ENCODE measurements around the gene HDAC9. TPM values are rescaled to one million over a fixed set of nuclear protein-coding genes. Genes with fewer than 3 reads are reported as not detected.

HDAC9 gene
- total RNA-seq, 1 experiment from 2014 or later, result 17.1 TPM

- in situ Hi-C loops (cut with HindIII; ENCODE audit: low pct_unique_long_range_greater_than_20kb, low sequenced_read_pairs), result no loop called here
- BruUV-seq (replicated peaks), result no TSS peak
- CTCF ChIA-PET, result no interaction called here
These were observed 160.4 kb downstream of the HDAC9 start for GRCh38 chr7:18655912-18656311.

DNA sequence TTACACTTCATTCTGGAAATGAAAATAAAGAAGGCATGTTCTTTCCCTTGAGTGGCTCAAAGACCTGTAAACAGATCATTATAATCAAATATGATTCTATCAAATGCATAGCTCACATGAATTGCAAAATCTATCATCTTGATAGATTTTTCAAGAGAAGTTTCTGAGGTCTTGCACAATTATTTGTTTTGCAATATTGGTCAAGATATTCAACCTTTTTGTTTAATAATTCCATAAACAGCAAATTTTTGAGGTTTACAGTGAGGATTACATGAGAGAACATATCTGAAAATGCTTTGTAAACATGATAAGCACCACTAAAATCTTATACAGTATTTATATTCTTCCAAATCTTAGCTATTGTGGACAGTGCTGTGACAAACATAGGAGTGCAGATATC, 160.8 kb downstream of the HDAC9 start:
- Histone ChIP-seq H3K27ac (ENCODE audit: low read length) (no peak overlapping the region), H3K36me3 (ENCODE audit: control insufficient read depth, insufficient read depth, low read length) (no peaks in the 10 kb centered on the region), H3K9me3 (ENCODE audit: control insufficient read depth, insufficient read depth, low read depth, low read length) (no peaks in the 10 kb centered on the region), H3K27me3 (ENCODE audit: control insufficient read depth, insufficient read depth, low read length) (no peaks in the 10 kb centered on the region), H3K4me3 (ENCODE audit: low read depth in 2 of 2, low read length in 2 of 2) (no peak overlapping the region), H3K4me1 (ENCODE audit: control insufficient read depth, insufficient read depth, low read length) (no peaks in the 10 kb centered on the region)
- in situ Hi-C loops (cut with HindIII; ENCODE audit: low pct_unique_long_range_greater_than_20kb, low sequenced_read_pairs), result no loop called here
- ATAC-seq (no peak), DNase-seq (ENCODE audit: low read depth, low spot score) (no peak)
- no peak for TF ChIP-seq TCF7L2 (IDR thresholded peaks at IDR 0.05; ENCODE audit: low read depth, low read length)
- no peak for TF ChIP-seq SIN3A (IDR thresholded peaks at IDR 0.05; ENCODE audit: borderline replicate concordance, insufficient read depth, low read depth, low read length)
- TF ChIP-seq REST (IDR thresholded peaks at IDR 0.05; ENCODE audit: insufficient read depth in 1 of 2, low read depth in 2 of 2, low read length in 1 of 2), result no peak
- TF ChIP-seq POLR2AphosphoS5 (IDR thresholded peaks at IDR 0.05; ENCODE audit: low read depth, low read length), result no peak
- TF ChIP-seq CTCF (IDR thresholded peaks at IDR 0.05), result no peak
- intact Hi-C loops (cut with micrococcal nuclease; ENCODE audit: unreplicated experiment), result no loop called here
- no TSS peak for BruUV-seq (replicated peaks)
- ChIA-PET CTCF (no interaction called here), POLR2A (no interaction called here)

More at GRCh38 chr7:18655912-18656311, 160.4 kb downstream of the HDAC9 start:
- POLR2A ChIA-PET, result no interaction called here
- no peaks in the 10 kb centered on the region for H3K36me3 ChIP-seq (ENCODE audit: control insufficient read depth, insufficient read depth, low read length)
- H3K27ac ChIP-seq (ENCODE audit: low read length), result no peak overlapping the region
- intact Hi-C loops (cut with micrococcal nuclease; ENCODE audit: unreplicated experiment), result no loop called here
- no peak for DNase-seq (ENCODE audit: low read depth, low spot score)
- H3K9me3 ChIP-seq (ENCODE audit: control insufficient read depth, insufficient read depth, low read depth, low read length), result no peaks in the 10 kb centered on the region
- TF ChIP-seq TCF7L2 (IDR thresholded peaks at IDR 0.05; ENCODE audit: low read depth, low read length), result no peak
- no peak for TF ChIP-seq SIN3A (IDR thresholded peaks at IDR 0.05; ENCODE audit: borderline replicate concordance, insufficient read depth, low read depth, low read length)
- TF ChIP-seq REST (IDR thresholded peaks at IDR 0.05; ENCODE audit: insufficient read depth in 1 of 2, low read depth in 2 of 2, low read length in 1 of 2), result no peak
- no peak for TF ChIP-seq CTCF (IDR thresholded peaks at IDR 0.05)
- ATAC-seq, result no peak
- H3K4me1 ChIP-seq (ENCODE audit: control insufficient read depth, insufficient read depth, low read length), result no peaks in the 10 kb centered on the region
- H3K4me3 ChIP-seq (ENCODE audit: low read depth in 2 of 2, low read length in 2 of 2), result no peak overlapping the region
- H3K27me3 ChIP-seq (ENCODE audit: control insufficient read depth, insufficient read depth, low read length), result no peaks in the 10 kb centered on the region
